Keratinocyte (primary cell): ENCODE measurements around the gene CARM1. TPM values are rescaled to one million over a fixed set of nuclear protein-coding genes. Genes with fewer than 3 reads are reported as not detected.

Experiments used
- DNase-seq: peaks from one replicate; pipeline ENCODE4 v3.0.0-alpha.2; 2011; ENCODE audit warnings: low read depth, missing footprints, low spot score
- FAIRE-seq: peaks from 2 replicates; lab custom pipeline; 2011; peaks lifted over from hg19 to GRCh38; lab: Jason Lieb, UNC
- H2AFZ ChIP-seq: 2 replicates; pipeline ENCODE4 v1.6.0; 2012; ENCODE audit warnings: low read length, control low read depth, inconsistent platforms; ENCODE audit not compliant: control insufficient read depth
- H3K27ac ChIP-seq: 2 replicates; pipeline ENCODE4 v1.5.1; 2011; ENCODE audit warnings: low read length; ENCODE audit not compliant: control insufficient read depth, insufficient read depth
- H3K27me3 ChIP-seq: 3 replicates; pipeline ENCODE4 v1.6.0; 2011; ENCODE audit warnings: low read length; ENCODE audit not compliant: control insufficient read depth, insufficient read depth; ENCODE audit errors: extremely low read depth
- H3K36me3 ChIP-seq, 2 experiments: 2 replicates in 1 of 2; 3 replicates in 1 of 2; pipeline ENCODE4 v1.5.1; 2011; ENCODE audit warnings: low read length in 2 of 2, mild to moderate bottlenecking in 1 of 2; ENCODE audit not compliant: control insufficient read depth in 2 of 2, insufficient read depth in 2 of 2; ENCODE audit errors: extremely low read depth in 1 of 2
- H3K4me1 ChIP-seq: 3 replicates; pipeline ENCODE4 v1.5.1; 2011; ENCODE audit warnings: low read length; ENCODE audit not compliant: control insufficient read depth, insufficient read depth; ENCODE audit errors: extremely low read depth
- H3K4me2 ChIP-seq: 3 replicates; pipeline ENCODE4 v1.6.0; 2011; ENCODE audit warnings: low read depth, low read length; ENCODE audit not compliant: control insufficient read depth, insufficient read depth; ENCODE audit errors: extremely low read depth
- H3K4me3 ChIP-seq, 3 experiments: fragments of 200-600 bp in 1 of 3; sonication (generic) in 1 of 3; 2 replicates in 2 of 3; 3 replicates in 1 of 3; pipeline ENCODE4 v1.5.1; 2011 to 2016; ENCODE audit warnings: low read length in 3 of 3, mild to moderate bottlenecking in 3 of 3, control low read depth in 2 of 3, inconsistent platforms in 1 of 3, low read depth in 1 of 3, mixed read lengths in 1 of 3, mixed run types in 1 of 3, moderate library complexity in 1 of 3; ENCODE audit not compliant: control insufficient read depth in 2 of 3, insufficient read depth in 2 of 3; ENCODE audit errors: extremely low read depth in 1 of 3
- H3K79me2 ChIP-seq: 2 replicates; pipeline ENCODE4 v1.6.0; 2012; ENCODE audit warnings: low read length; ENCODE audit not compliant: control insufficient read depth, insufficient read depth
- H3K9ac ChIP-seq: 3 replicates; pipeline ENCODE4 v1.6.0; 2011; ENCODE audit warnings: low read length; ENCODE audit not compliant: control insufficient read depth, insufficient read depth; ENCODE audit errors: extremely low read depth
- H3K9me1 ChIP-seq: 3 replicates; pipeline ENCODE4 v1.6.0; 2011; ENCODE audit warnings: low read length; ENCODE audit not compliant: control insufficient read depth, insufficient read depth; ENCODE audit errors: extremely low read depth
- H3K9me3 ChIP-seq: 2 replicates; pipeline ENCODE4 v1.5.1; 2012; ENCODE audit warnings: low read depth, low read length; ENCODE audit not compliant: control insufficient read depth
- H4K20me1 ChIP-seq: 3 replicates; pipeline ENCODE4 v1.6.0; 2011; ENCODE audit warnings: low read length; ENCODE audit not compliant: control insufficient read depth, insufficient read depth; ENCODE audit errors: extremely low read depth
- CTCF ChIP-seq, 3 experiments: IDR thresholded peaks in 1 of 3; conservative IDR thresholded peaks in 1 of 3; optimal IDR thresholded peaks in 1 of 3; 2 replicates in 2 of 3; 3 replicates in 1 of 3; pipeline versions ENCODE3 to v1.5.1; 2011; ENCODE audit warnings: low read length in 3 of 3, mild to moderate bottlenecking in 3 of 3, moderate library complexity in 2 of 3, control low read depth in 1 of 3, inconsistent platforms in 1 of 3; ENCODE audit not compliant: insufficient read depth in 2 of 3; ENCODE audit errors: extremely low read depth in 1 of 3
- EZH2 ChIP-seq: IDR thresholded peaks from one replicate; pipeline ENCODE4 v1.6.1; 2012; ENCODE audit warnings: inconsistent platforms, mild to moderate bottlenecking, low read length, moderate library complexity
- dilution Hi-C: fragments of 300-500 bp; cut with MboI; formaldehyde crosslinking; loops from one replicate; pipeline ENCODE4 v1.7.0; 2020; ENCODE audit warnings: low sequenced_read_pairs; ENCODE audit not compliant: extremely low pct_ligation_motif_present
- polyA plus RNA-seq, 5 experiments: library from polyadenylated mRNA; depleted of rRNA in 3 of 5; stranded (reverse) in 3 of 5; stranded (forward) in 1 of 5; unstranded in 1 of 5; fragments of >200 nt; gene quantifications; 1 replicate in 1 of 5; 2 replicates in 3 of 5; 3 replicates in 1 of 5; pipeline versions ENCODE4 v1.2.1 to v1.2.3, GENCODE V29; 2011 to 2012; ENCODE audit warnings: missing spikeins in 2 of 5, low read depth in 1 of 5, low replicate concordance in 1 of 5

CARM1 gene
- polyA plus RNA-seq, 1 donor (not counting 4 experiments of a cell fraction or from before 2014, with no cell fraction given) = 22.8 TPM

GRCh38 chr19:10864538-10864899 is 6.8 kb upstream of the CARM1 start:
- FAIRE-seq (peak; percentile 53), DNase-seq (no peak)

GRCh38 chr19:10866495-10866894 is 4.9 kb upstream of the CARM1 start:
- H2AFZ ChIP-seq = no peak overlapping the region
- H3K4me3 ChIP-seq = no peak overlapping the region
- no peaks in the 10 kb centered on the region for H3K27me3 ChIP-seq
- no peak for TF ChIP-seq EZH2
- TF ChIP-seq CTCF (optimal IDR thresholded peaks at IDR 0.05 in 1 of 3, IDR thresholded peaks at IDR 0.05 in 1 of 3, conservative IDR thresholded peaks at IDR 0.05 in 1 of 3; ENCODE audit: extremely low read depth in 1 of 3, insufficient read depth in 2 of 3, low read length in 3 of 3) = no peak
- no peaks in the 10 kb centered on the region for H4K20me1 ChIP-seq
- dilution Hi-C loops = no loop called here
- H3K36me3 ChIP-seq = no peaks in the 10 kb centered on the region
- no peak overlapping the region for H3K27ac ChIP-seq
- no peaks in the 10 kb centered on the region for H3K79me2 ChIP-seq
- H3K9me1 ChIP-seq = no peaks in the 10 kb centered on the region
- no peak for DNase-seq
- no peak overlapping the region for H3K4me2 ChIP-seq
- no peak overlapping the region for H3K9ac ChIP-seq
- FAIRE-seq = no peak
- peaks cover 8% of the 10 kb centered on the region for H3K4me1 ChIP-seq
- no peaks in the 10 kb centered on the region for H3K9me3 ChIP-seq

More at GRCh38 chr19:10864538-10864899, 6.8 kb upstream of the CARM1 start:
- Histone ChIP-seq H3K4me1 (peaks cover 4% of the 10 kb centered on the region), H3K79me2 (no peaks in the 10 kb centered on the region), H4K20me1 (no peaks in the 10 kb centered on the region), H2AFZ (peak overlapping the region; percentile 77), H3K27me3 (no peaks in the 10 kb centered on the region), H3K9ac (no peak overlapping the region), H3K4me2 (peak overlapping the region; percentile 11), H3K27ac (no peak overlapping the region), H3K9me3 (no peaks in the 10 kb centered on the region), H3K36me3 (no peaks in the 10 kb centered on the region), H3K9me1 (no peaks in the 10 kb centered on the region), H3K4me3 (no peak overlapping the region)
- TF ChIP-seq CTCF (optimal IDR thresholded peaks at IDR 0.05 in 1 of 3, IDR thresholded peaks at IDR 0.05 in 1 of 3, conservative IDR thresholded peaks at IDR 0.05 in 1 of 3; ENCODE audit: extremely low read depth in 1 of 3, insufficient read depth in 2 of 3, low read length in 3 of 3) = peak; percentile 80 to 95 (median 92)
- TF ChIP-seq EZH2 = no peak
- dilution Hi-C loops = no loop called here
